ENCODE measurements around the gene NEURL2.

The NEURL2 gene

GRCh38 chr20:45890985-45891983, at the start of gene NEURL2, which contains the start of gene CTSA:
NEURL2 (minus strand) TSS chr20:45891208; CDS start chr20:45890991, 217 bp downstream.
CTSA (plus strand) TSS chr20:45891335; CDS start chr20:45891569, 234 bp downstream.
- no peak for FAIRE-seq
- TF ChIP-seq CTCF (IDR thresholded peaks at IDR 0.05; ENCODE audit: insufficient read depth, missing control alignments): peak; percentile 2
- DNase-seq (ENCODE audit: insufficient read length, low spot score): peak; percentile 99

GRCh38 chr20:45940469-45940868, 49.5 kb upstream of the NEURL2 start:
- no peak for TF ChIP-seq CTCF (IDR thresholded peaks at IDR 0.05; ENCODE audit: insufficient read depth, missing control alignments)
- FAIRE-seq (no peak), DNase-seq (ENCODE audit: insufficient read length, low spot score) (no peak)

GRCh38 chr20:45940053-45940452, 49.0 kb upstream of the NEURL2 start:
- TF ChIP-seq CTCF (IDR thresholded peaks at IDR 0.05; ENCODE audit: insufficient read depth, missing control alignments): no peak
- FAIRE-seq: no peak
- DNase-seq (ENCODE audit: insufficient read length, low spot score): no peak

- DNase-seq (ENCODE audit: insufficient read length, low spot score): no peak
- no peak for TF ChIP-seq CTCF (IDR thresholded peaks at IDR 0.05; ENCODE audit: insufficient read depth, missing control alignments)
- FAIRE-seq: no peak
These were observed 47.9 kb upstream of the NEURL2 start for GRCh38 chr20:45938727-45939438.

- no peak for TF ChIP-seq CTCF (IDR thresholded peaks at IDR 0.05; ENCODE audit: insufficient read depth, missing control alignments)
- no peak for DNase-seq (ENCODE audit: insufficient read length, low spot score)
- no peak for FAIRE-seq
These were observed 46.8 kb upstream of the NEURL2 start for GRCh38 chr20:45937765-45938164.

- DNase-seq (ENCODE audit: insufficient read length, low spot score) (no peak), FAIRE-seq (no peak)
- no peak for TF ChIP-seq CTCF (IDR thresholded peaks at IDR 0.05; ENCODE audit: insufficient read depth, missing control alignments)
These were observed 44.5 kb upstream of the NEURL2 start for GRCh38 chr20:45935416-45936046.

Measured in D721Med (cell line).